HEK293 (cell line): ENCODE results near the gene SPEM1.

Source experiments
- GFI1B ChIP-seq: fragments of 450-650 bp; formaldehyde crosslinking; IDR thresholded peaks from 2 replicates; pipeline ENCODE4 v1.5.1; 2016; ENCODE audit warnings: missing biosample characterization, missing genetic modification characterization
- GLI4 ChIP-seq: fragments of 450-650 bp; formaldehyde crosslinking; IDR thresholded peaks from 2 replicates; pipeline ENCODE4 v1.5.1; 2016; ENCODE audit warnings: missing biosample characterization, missing genetic modification characterization
- GLIS1 ChIP-seq: fragments of 450-650 bp; formaldehyde crosslinking; IDR thresholded peaks from 2 replicates; pipeline ENCODE4 v1.5.1; 2016; ENCODE audit warnings: missing biosample characterization, missing genetic modification characterization
- KLF10 ChIP-seq: fragments of 450-650 bp; IDR thresholded peaks from 2 replicates; pipeline ENCODE4 v1.5.1; 2018; ENCODE audit warnings: missing biosample characterization, mild to moderate bottlenecking, missing genetic modification characterization
- MZF1 ChIP-seq: fragments of 450-650 bp; formaldehyde crosslinking; IDR thresholded peaks from 2 replicates; pipeline ENCODE4 v1.5.1; 2017; ENCODE audit warnings: missing biosample characterization, missing genetic modification characterization, borderline replicate concordance
- SP7 ChIP-seq: fragments of 450-650 bp; formaldehyde crosslinking; IDR thresholded peaks from 2 replicates; pipeline ENCODE4 v1.5.1; 2016; ENCODE audit warnings: missing biosample characterization, missing genetic modification characterization
- WT1 ChIP-seq: fragments of 450-650 bp; formaldehyde crosslinking; IDR thresholded peaks from 2 replicates; pipeline ENCODE4 v1.5.1; 2016; ENCODE audit warnings: missing biosample characterization, missing genetic modification characterization
- ZNF112 ChIP-seq: fragments of 450-650 bp; formaldehyde crosslinking; IDR thresholded peaks from 2 replicates; pipeline ENCODE4 v1.5.0; 2017; ENCODE audit warnings: missing biosample characterization, missing genetic modification characterization
- ZNF19 ChIP-seq: fragments of 450-650 bp; formaldehyde crosslinking; IDR thresholded peaks from 2 replicates; pipeline ENCODE4; 2016; ENCODE audit warnings: missing biosample characterization, missing genetic modification characterization, low read depth
- ZNF223 ChIP-seq: fragments of 450-650 bp; formaldehyde crosslinking; IDR thresholded peaks from 2 replicates; pipeline ENCODE4 v1.5.1; 2016; ENCODE audit warnings: missing biosample characterization, missing genetic modification characterization
- ZNF24 ChIP-seq: fragments of 450-650 bp; formaldehyde crosslinking; IDR thresholded peaks from 2 replicates; pipeline ENCODE4 v1.5.1; 2016; ENCODE audit warnings: missing biosample characterization, missing genetic modification characterization
- ZNF585B ChIP-seq: fragments of 450-650 bp; formaldehyde crosslinking; IDR thresholded peaks from 2 replicates; pipeline ENCODE4 v1.5.1; 2016; ENCODE audit warnings: missing biosample characterization, missing genetic modification characterization
- ZNF600 ChIP-seq: fragments of 450-650 bp; formaldehyde crosslinking; IDR thresholded peaks from 2 replicates; pipeline ENCODE4 v1.5.1; 2016; ENCODE audit warnings: missing biosample characterization, missing genetic modification characterization
- ZNF624 ChIP-seq: fragments of 450-650 bp; formaldehyde crosslinking; IDR thresholded peaks from 2 replicates; pipeline ENCODE4 v1.5.1; 2017; ENCODE audit warnings: missing biosample characterization, missing genetic modification characterization
- ZNF654 ChIP-seq: fragments of 450-650 bp; formaldehyde crosslinking; IDR thresholded peaks from 2 replicates; pipeline ENCODE4 v1.5.1; 2016; ENCODE audit warnings: low read depth, missing biosample characterization, missing genetic modification characterization
- ZNF707 ChIP-seq: fragments of 450-650 bp; formaldehyde crosslinking; IDR thresholded peaks from 2 replicates; pipeline ENCODE4 v1.5.1; 2016; ENCODE audit warnings: missing biosample characterization, missing genetic modification characterization
- ZSCAN30 ChIP-seq: fragments of 450-650 bp; IDR thresholded peaks from 2 replicates; pipeline ENCODE4 v1.5.1; 2018; ENCODE audit warnings: missing biosample characterization, mild to moderate bottlenecking, missing genetic modification characterization, moderate library complexity
- TF ChIP-seq, protein P1 (sequence below): fragments of 450-650 bp; formaldehyde crosslinking; IDR thresholded peaks from 2 replicates; pipeline ENCODE4 v1.5.1; 2016; ENCODE audit warnings: missing biosample characterization, missing genetic modification characterization
- TF ChIP-seq, protein P2 (sequence below): fragments of 450-650 bp; formaldehyde crosslinking; IDR thresholded peaks from 2 replicates; pipeline ENCODE4 v1.5.1; 2016; ENCODE audit warnings: missing biosample characterization, missing genetic modification characterization
- TF ChIP-seq, protein P3 (sequence below): fragments of 450-650 bp; formaldehyde crosslinking; IDR thresholded peaks from 2 replicates; pipeline ENCODE4 v1.5.1; 2016; ENCODE audit warnings: missing biosample characterization, missing genetic modification characterization
- TF ChIP-seq, protein P4 (sequence below): fragments of 450-650 bp; formaldehyde crosslinking; IDR thresholded peaks from 2 replicates; pipeline ENCODE4 v1.5.1; 2016; ENCODE audit warnings: missing biosample characterization, missing genetic modification characterization
- TF ChIP-seq, protein P5 (sequence below): fragments of 450-650 bp; formaldehyde crosslinking; IDR thresholded peaks from 2 replicates; pipeline ENCODE4 v1.5.1; 2016; ENCODE audit warnings: missing biosample characterization, missing genetic modification characterization
- TF ChIP-seq, protein P6 (sequence below): fragments of 450-650 bp; formaldehyde crosslinking; IDR thresholded peaks from 2 replicates; pipeline ENCODE4 v1.5.1; 2016; ENCODE audit warnings: missing biosample characterization, missing genetic modification characterization
- TF ChIP-seq, protein P7 (sequence below): fragments of 450-650 bp; formaldehyde crosslinking; IDR thresholded peaks from 2 replicates; pipeline ENCODE4 v1.5.1; 2017; ENCODE audit warnings: missing biosample characterization, mild to moderate bottlenecking, missing genetic modification characterization, moderate library complexity

The SPEM1 gene

DNA sequence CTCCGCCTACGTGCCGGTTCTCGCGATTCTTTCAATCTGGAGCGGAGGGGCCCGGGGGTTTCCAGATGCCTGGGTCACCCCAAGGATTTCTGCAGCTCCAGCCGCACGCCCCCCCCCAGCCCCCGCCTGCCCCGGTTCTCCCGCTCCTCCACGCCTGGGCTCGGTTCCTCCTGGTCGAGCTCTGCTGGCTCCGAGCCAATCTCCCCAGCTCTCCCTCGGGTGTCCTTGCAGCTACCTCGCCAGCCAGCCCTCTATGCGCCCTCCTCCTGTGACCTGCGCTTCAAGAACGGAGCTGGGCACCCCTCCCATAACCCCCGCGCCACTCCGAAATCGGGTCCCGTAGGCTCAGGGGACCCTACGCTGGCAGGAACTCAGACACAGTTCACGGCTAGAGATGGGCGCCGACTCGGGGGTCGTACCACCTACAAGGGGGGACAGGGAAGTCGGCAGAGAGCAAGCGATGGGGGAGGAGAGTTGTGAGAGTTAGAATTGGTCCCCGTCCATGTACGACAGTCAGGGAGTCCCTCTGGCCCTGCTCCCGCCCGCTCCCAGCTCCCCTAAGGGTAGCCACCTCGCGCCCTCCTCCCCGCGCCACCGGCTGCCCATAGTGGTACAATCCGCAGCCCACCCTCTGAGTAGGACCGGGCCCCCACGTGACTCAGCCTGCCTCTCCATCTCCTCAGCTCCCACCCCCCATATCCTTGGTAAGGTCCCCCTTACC, 20.1 kb downstream of the SPEM1 start (continued):
- TF ChIP-seq, protein P1, sequence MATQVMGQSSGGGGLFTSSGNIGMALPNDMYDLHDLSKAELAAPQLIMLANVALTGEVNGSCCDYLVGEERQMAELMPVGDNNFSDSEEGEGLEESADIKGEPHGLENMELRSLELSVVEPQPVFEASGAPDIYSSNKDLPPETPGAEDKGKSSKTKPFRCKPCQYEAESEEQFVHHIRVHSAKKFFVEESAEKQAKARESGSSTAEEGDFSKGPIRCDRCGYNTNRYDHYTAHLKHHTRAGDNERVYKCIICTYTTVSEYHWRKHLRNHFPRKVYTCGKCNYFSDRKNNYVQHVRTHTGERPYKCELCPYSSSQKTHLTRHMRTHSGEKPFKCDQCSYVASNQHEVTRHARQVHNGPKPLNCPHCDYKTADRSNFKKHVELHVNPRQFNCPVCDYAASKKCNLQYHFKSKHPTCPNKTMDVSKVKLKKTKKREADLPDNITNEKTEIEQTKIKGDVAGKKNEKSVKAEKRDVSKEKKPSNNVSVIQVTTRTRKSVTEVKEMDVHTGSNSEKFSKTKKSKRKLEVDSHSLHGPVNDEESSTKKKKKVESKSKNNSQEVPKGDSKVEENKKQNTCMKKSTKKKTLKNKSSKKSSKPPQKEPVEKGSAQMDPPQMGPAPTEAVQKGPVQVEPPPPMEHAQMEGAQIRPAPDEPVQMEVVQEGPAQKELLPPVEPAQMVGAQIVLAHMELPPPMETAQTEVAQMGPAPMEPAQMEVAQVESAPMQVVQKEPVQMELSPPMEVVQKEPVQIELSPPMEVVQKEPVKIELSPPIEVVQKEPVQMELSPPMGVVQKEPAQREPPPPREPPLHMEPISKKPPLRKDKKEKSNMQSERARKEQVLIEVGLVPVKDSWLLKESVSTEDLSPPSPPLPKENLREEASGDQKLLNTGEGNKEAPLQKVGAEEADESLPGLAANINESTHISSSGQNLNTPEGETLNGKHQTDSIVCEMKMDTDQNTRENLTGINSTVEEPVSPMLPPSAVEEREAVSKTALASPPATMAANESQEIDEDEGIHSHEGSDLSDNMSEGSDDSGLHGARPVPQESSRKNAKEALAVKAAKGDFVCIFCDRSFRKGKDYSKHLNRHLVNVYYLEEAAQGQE, result no peak
- TF ChIP-seq GLIS1 (tag by site-specific recombination), result peak; percentile 49; the same call in 1 of the 2 replicates
- TF ChIP-seq, protein P2, sequence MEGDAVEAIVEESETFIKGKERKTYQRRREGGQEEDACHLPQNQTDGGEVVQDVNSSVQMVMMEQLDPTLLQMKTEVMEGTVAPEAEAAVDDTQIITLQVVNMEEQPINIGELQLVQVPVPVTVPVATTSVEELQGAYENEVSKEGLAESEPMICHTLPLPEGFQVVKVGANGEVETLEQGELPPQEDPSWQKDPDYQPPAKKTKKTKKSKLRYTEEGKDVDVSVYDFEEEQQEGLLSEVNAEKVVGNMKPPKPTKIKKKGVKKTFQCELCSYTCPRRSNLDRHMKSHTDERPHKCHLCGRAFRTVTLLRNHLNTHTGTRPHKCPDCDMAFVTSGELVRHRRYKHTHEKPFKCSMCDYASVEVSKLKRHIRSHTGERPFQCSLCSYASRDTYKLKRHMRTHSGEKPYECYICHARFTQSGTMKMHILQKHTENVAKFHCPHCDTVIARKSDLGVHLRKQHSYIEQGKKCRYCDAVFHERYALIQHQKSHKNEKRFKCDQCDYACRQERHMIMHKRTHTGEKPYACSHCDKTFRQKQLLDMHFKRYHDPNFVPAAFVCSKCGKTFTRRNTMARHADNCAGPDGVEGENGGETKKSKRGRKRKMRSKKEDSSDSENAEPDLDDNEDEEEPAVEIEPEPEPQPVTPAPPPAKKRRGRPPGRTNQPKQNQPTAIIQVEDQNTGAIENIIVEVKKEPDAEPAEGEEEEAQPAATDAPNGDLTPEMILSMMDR, result no peak
- TF ChIP-seq ZNF19 (tag by site-specific recombination), result no peak
- TF ChIP-seq, protein P3, sequence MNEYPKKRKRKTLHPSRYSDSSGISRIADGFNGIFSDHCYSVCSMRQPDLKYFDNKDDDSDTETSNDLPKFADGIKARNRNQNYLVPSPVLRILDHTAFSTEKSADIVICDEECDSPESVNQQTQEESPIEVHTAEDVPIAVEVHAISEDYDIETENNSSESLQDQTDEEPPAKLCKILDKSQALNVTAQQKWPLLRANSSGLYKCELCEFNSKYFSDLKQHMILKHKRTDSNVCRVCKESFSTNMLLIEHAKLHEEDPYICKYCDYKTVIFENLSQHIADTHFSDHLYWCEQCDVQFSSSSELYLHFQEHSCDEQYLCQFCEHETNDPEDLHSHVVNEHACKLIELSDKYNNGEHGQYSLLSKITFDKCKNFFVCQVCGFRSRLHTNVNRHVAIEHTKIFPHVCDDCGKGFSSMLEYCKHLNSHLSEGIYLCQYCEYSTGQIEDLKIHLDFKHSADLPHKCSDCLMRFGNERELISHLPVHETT (tag by site-specific recombination), result peak; percentile 73
- TF ChIP-seq, protein P4, sequence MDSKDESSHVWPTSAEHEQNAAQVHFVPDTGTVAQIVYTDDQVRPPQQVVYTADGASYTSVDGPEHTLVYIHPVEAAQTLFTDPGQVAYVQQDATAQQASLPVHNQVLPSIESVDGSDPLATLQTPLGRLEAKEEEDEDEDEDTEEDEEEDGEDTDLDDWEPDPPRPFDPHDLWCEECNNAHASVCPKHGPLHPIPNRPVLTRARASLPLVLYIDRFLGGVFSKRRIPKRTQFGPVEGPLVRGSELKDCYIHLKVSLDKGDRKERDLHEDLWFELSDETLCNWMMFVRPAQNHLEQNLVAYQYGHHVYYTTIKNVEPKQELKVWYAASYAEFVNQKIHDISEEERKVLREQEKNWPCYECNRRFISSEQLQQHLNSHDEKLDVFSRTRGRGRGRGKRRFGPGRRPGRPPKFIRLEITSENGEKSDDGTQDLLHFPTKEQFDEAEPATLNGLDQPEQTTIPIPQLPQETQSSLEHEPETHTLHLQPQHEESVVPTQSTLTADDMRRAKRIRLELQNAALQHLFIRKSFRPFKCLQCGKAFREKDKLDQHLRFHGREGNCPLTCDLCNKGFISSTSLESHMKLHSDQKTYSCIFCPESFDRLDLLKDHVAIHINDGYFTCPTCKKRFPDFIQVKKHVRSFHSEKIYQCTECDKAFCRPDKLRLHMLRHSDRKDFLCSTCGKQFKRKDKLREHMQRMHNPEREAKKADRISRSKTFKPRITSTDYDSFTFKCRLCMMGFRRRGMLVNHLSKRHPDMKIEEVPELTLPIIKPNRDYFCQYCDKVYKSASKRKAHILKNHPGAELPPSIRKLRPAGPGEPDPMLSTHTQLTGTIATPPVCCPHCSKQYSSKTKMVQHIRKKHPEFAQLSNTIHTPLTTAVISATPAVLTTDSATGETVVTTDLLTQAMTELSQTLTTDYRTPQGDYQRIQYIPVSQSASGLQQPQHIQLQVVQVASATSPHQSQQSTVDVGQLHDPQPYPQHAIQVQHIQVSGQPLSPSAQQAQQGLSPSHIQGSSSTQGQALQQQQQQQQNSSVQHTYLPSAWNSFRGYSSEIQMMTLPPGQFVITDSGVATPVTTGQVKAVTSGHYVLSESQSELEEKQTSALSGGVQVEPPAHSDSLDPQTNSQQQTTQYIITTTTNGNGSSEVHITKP (tag by site-specific recombination), result peak; percentile 100
- TF ChIP-seq ZNF223 (tag by site-specific recombination), result no peak
- no peak for TF ChIP-seq ZNF112 (tag by site-specific recombination)
- no peak; the same call in 1 of the 2 replicates for TF ChIP-seq KLF10 (tag by site-specific recombination)
- TF ChIP-seq, protein P5, sequence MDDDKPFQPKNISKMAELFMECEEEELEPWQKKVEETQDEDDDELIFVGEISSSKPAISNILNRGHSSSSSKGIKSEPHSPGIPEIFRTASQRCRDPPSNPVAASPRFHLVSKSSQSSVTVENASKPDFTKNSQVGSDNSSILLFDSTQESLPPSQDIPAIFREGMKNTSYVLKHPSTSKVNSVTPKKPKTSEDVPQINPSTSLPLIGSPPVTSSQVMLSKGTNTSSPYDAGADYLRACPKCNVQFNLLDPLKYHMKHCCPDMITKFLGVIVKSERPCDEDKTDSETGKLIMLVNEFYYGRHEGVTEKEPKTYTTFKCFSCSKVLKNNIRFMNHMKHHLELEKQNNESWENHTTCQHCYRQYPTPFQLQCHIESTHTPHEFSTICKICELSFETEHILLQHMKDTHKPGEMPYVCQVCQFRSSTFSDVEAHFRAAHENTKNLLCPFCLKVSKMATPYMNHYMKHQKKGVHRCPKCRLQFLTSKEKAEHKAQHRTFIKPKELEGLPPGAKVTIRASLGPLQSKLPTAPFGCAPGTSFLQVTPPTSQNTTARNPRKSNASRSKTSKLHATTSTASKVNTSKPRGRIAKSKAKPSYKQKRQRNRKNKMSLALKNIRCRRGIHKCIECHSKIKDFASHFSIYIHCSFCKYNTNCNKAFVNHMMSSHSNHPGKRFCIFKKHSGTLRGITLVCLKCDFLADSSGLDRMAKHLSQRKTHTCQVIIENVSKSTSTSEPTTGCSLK (tag by site-specific recombination), result no peak
- peak; percentile 72; the same call in 1 of the 2 replicates for TF ChIP-seq ZNF24
- TF ChIP-seq ZNF600 (tag by site-specific recombination), result 0 out of 2 replicates have a peak, but pooled peaks have one; percentile 37
- TF ChIP-seq ZNF654 (tag by site-specific recombination), result no peak
- no peak for TF ChIP-seq ZNF707 (tag by site-specific recombination)
- TF ChIP-seq ZSCAN30 (tag by site-specific recombination), result no peak
- TF ChIP-seq, protein P6, sequence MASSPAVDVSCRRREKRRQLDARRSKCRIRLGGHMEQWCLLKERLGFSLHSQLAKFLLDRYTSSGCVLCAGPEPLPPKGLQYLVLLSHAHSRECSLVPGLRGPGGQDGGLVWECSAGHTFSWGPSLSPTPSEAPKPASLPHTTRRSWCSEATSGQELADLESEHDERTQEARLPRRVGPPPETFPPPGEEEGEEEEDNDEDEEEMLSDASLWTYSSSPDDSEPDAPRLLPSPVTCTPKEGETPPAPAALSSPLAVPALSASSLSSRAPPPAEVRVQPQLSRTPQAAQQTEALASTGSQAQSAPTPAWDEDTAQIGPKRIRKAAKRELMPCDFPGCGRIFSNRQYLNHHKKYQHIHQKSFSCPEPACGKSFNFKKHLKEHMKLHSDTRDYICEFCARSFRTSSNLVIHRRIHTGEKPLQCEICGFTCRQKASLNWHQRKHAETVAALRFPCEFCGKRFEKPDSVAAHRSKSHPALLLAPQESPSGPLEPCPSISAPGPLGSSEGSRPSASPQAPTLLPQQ (tag by site-specific recombination), result no peak
- TF ChIP-seq ZNF585B, result no peak
- TF ChIP-seq WT1, result peak; percentile 68; the same call in 1 of the 2 replicates
- TF ChIP-seq ZNF624, result no peak
- peak; percentile 70; the same call in 1 of the 2 replicates for TF ChIP-seq SP7
- no peak for TF ChIP-seq GFI1B
- TF ChIP-seq, protein P7, sequence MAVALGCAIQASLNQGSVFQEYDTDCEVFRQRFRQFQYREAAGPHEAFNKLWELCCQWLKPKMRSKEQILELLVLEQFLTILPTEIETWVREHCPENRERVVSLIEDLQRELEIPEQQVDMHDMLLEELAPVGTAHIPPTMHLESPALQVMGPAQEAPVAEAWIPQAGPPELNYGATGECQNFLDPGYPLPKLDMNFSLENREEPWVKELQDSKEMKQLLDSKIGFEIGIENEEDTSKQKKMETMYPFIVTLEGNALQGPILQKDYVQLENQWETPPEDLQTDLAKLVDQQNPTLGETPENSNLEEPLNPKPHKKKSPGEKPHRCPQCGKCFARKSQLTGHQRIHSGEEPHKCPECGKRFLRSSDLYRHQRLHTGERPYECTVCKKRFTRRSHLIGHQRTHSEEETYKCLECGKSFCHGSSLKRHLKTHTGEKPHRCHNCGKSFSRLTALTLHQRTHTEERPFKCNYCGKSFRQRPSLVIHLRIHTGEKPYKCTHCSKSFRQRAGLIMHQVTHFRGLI (tag by site-specific recombination), result 0 out of 2 replicates have a peak, but pooled peaks have one; percentile 23
- no peak for TF ChIP-seq MZF1 (tag by site-specific recombination)
- TF ChIP-seq GLI4 (tag by site-specific recombination), result no peak
